Measurements from ENCODE around the gene MT2A.
A peak's percentile ranks its signal among the peaks of the same experiment; 100 is the strongest.

MT2A gene

GRCh38 chr16:56608876-56609462 lies 585 bp downstream of the MT2A start:
- peak; percentile 22 for TF ChIP-seq CTCF (IDR thresholded peaks at IDR 0.05; ENCODE audit: borderline replicate concordance, extremely low read depth, low read length, poor library complexity, severe bottlenecking)
- no peak for TF ChIP-seq EZH2 (IDR thresholded peaks at IDR 0.05; ENCODE audit: borderline replicate concordance, low read depth, low read length, severe bottlenecking)
- H4K20me1 ChIP-seq (ENCODE audit: insufficient read depth, low read length): no peaks in the 10 kb centered on the region
- no peaks in the 10 kb centered on the region for H3K27me3 ChIP-seq (ENCODE audit: insufficient read depth, low read length, poor library complexity)
- peak overlapping the region; percentile 62 for H3K27ac ChIP-seq (ENCODE audit: low read length)
- DNase-seq: peak; percentile 33
- H3K4me2 ChIP-seq (ENCODE audit: insufficient read depth, low read length): peak overlapping the region; percentile 89
- peak overlapping the region; percentile 63 for H3K9ac ChIP-seq (ENCODE audit: low read depth, low read length)
- peak; percentile 13; the same call in 1 of the 3 replicates for ATAC-seq (ENCODE audit: insufficient read depth, low read depth)
- no peaks in the 10 kb centered on the region for H3K9me3 ChIP-seq (ENCODE audit: insufficient read depth, low read length, severe bottlenecking)
- peak overlapping the region; percentile 44 to 70; a peak in 3 of 4 replicates for H3K4me3 ChIP-seq (ENCODE audit: low read depth in 1 of 2, low read length in 2 of 2)
- no peaks in the 10 kb centered on the region for H3K79me2 ChIP-seq (ENCODE audit: insufficient read depth, low read length)
- H3K4me1 ChIP-seq (ENCODE audit: insufficient read depth, low read length): peaks cover 41% of the 10 kb centered on the region
- H2AFZ ChIP-seq (ENCODE audit: low read depth, low read length): peak overlapping the region; percentile 70
- no peaks in the 10 kb centered on the region for H3K36me3 ChIP-seq (ENCODE audit: insufficient read depth, low read length)

GRCh38 chr16:56609463-56609921 lies 1.1 kb downstream of the MT2A start:
- DNase-seq (peak; percentile 83), ATAC-seq (ENCODE audit: insufficient read depth, low read depth) (peak; percentile 62)
- peak overlapping the region; percentile 89 for H3K4me2 ChIP-seq (ENCODE audit: insufficient read depth, low read length)
- peak overlapping the region; percentile 63 for H3K9ac ChIP-seq (ENCODE audit: low read depth, low read length)
- H3K9me3 ChIP-seq (ENCODE audit: insufficient read depth, low read length, severe bottlenecking): no peaks in the 10 kb centered on the region
- no peaks in the 10 kb centered on the region for H3K27me3 ChIP-seq (ENCODE audit: insufficient read depth, low read length, poor library complexity)
- H3K36me3 ChIP-seq (ENCODE audit: insufficient read depth, low read length): no peaks in the 10 kb centered on the region
- H2AFZ ChIP-seq (ENCODE audit: low read depth, low read length): peak overlapping the region; percentile 70
- TF ChIP-seq CTCF (IDR thresholded peaks at IDR 0.05; ENCODE audit: borderline replicate concordance, extremely low read depth, low read length, poor library complexity, severe bottlenecking): no peak
- TF ChIP-seq EZH2 (IDR thresholded peaks at IDR 0.05; ENCODE audit: borderline replicate concordance, low read depth, low read length, severe bottlenecking): no peak
- H3K79me2 ChIP-seq (ENCODE audit: insufficient read depth, low read length): no peaks in the 10 kb centered on the region
- peak overlapping the region; percentile 44 to 70; a peak in 3 of 4 replicates for H3K4me3 ChIP-seq (ENCODE audit: low read depth in 1 of 2, low read length in 2 of 2)
- peaks cover 41% of the 10 kb centered on the region for H3K4me1 ChIP-seq (ENCODE audit: insufficient read depth, low read length)
- peak overlapping the region; percentile 62 for H3K27ac ChIP-seq (ENCODE audit: low read length)
- no peaks in the 10 kb centered on the region for H4K20me1 ChIP-seq (ENCODE audit: insufficient read depth, low read length)

GRCh38 chr16:56610017-56610608 lies 1.7 kb downstream of the MT2A start:
- H3K9ac ChIP-seq (ENCODE audit: low read depth, low read length): peak overlapping the region; percentile 63
- no peaks in the 10 kb centered on the region for H3K36me3 ChIP-seq (ENCODE audit: insufficient read depth, low read length)
- peak overlapping the region in 1 of 2 experiments; percentile 70; a peak in 2 of 4 replicates for H3K4me3 ChIP-seq (ENCODE audit: low read depth in 1 of 2, low read length in 2 of 2)
- ATAC-seq (ENCODE audit: insufficient read depth, low read depth) (no peak), DNase-seq (peak; percentile 50)
- TF ChIP-seq EZH2 (IDR thresholded peaks at IDR 0.05; ENCODE audit: borderline replicate concordance, low read depth, low read length, severe bottlenecking) (no peak), CTCF (IDR thresholded peaks at IDR 0.05; ENCODE audit: borderline replicate concordance, extremely low read depth, low read length, poor library complexity, severe bottlenecking) (no peak)
- no peaks in the 10 kb centered on the region for H3K79me2 ChIP-seq (ENCODE audit: insufficient read depth, low read length)
- H3K27ac ChIP-seq (ENCODE audit: low read length): peak overlapping the region; percentile 62
- H2AFZ ChIP-seq (ENCODE audit: low read depth, low read length): peak overlapping the region; percentile 70
- H3K4me1 ChIP-seq (ENCODE audit: insufficient read depth, low read length): peaks cover 41% of the 10 kb centered on the region
- H3K4me2 ChIP-seq (ENCODE audit: insufficient read depth, low read length): peak overlapping the region; percentile 89
- no peaks in the 10 kb centered on the region for H3K27me3 ChIP-seq (ENCODE audit: insufficient read depth, low read length, poor library complexity)
- no peaks in the 10 kb centered on the region for H4K20me1 ChIP-seq (ENCODE audit: insufficient read depth, low read length)
- H3K9me3 ChIP-seq (ENCODE audit: insufficient read depth, low read length, severe bottlenecking): no peaks in the 10 kb centered on the region

Measured in DND-41 (cell line).